ENCODE measurements around the gene ZNF678. TPM values are rescaled to one million over a fixed set of nuclear protein-coding genes. Genes with fewer than 3 reads are reported as not detected.
A peak's percentile ranks its signal among the peaks of the same experiment; 100 is the strongest.

The ZNF678 gene
- total RNA-seq (2014; rRNA removed; shearing (Covaris generic)): 8.6 and 19.3 TPM in 2 replicates

- in situ Hi-C loops (cut with HindIII; ENCODE audit: low sequenced_read_pairs): no loop called here
Observed at GRCh38 chr1:227563324-227564201, at the start of gene ZNF678. ZNF678 (plus strand) TSS chr1:227563556; CDS start chr1:227650992, 87,436 bp downstream.

GRCh38 chr1:227518876-227519275, 44.5 kb upstream of the ZNF678 start:
- in situ Hi-C loops (cut with HindIII; ENCODE audit: low sequenced_read_pairs): no loop called here
- no peak for DNase-seq (ENCODE audit: low spot score)

More at GRCh38 chr1:227563324-227564201, at the start of gene ZNF678:
- peak; percentile 96 for DNase-seq (ENCODE audit: low spot score)

DNA sequence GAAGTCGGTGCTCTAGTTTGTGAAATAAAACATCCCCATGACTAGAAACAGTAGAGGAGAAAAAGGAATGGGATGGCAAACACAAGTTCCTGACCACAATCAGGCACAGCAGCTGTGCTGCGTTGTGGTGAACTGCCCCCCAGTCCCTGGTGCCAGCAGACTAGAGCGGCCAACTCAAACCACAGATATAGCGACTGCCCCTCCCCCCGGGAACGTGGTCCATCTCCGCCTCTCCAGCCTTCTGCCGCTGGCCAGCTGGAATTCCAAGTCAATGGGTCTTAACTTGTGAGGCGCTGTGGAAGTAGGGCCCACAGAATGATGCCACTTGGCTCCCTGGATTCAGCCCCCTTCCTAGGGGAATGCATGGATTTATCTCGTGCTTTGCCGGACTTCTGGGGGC, 41.6 kb upstream of the ZNF678 start:
- in situ Hi-C loops (cut with HindIII; ENCODE audit: low sequenced_read_pairs): no loop called here
- no peak for DNase-seq (ENCODE audit: low spot score)

GRCh38 chr1:227526524-227526923, 36.8 kb upstream of the ZNF678 start:
- in situ Hi-C loops (cut with HindIII; ENCODE audit: low sequenced_read_pairs): no loop called here
- DNase-seq (ENCODE audit: low spot score): no peak

DNA sequence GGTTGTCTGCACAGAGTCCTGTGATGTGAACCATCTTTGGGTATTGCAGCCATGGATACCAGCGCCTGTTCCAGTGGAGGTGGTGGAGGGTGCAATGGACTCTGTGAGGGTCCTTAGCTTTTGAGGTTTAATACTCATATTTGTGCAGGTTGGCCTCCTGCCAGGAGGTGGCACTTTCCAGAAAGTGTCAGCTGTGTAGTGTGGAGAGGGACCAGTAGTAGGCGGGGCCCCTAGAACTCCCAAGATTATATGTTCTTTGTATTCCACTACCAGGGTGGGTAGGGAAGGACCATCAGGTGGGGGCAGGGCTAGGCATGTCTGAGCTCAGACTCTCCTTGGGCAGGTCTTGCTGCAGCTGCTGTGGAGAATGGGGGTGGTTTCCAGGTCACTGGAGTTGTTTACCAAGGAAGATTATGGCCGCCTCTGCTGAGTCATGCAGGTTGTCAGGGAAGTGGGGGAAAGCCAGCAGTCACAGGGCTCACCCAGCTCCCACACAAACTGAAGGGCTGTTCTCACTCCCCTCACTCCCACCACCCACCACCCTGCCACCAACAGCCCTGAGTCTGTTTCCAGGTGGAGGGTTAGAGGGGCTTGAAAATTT, 31.2 kb upstream of the ZNF678 start:
- no peak for DNase-seq (ENCODE audit: low spot score)

DNA sequence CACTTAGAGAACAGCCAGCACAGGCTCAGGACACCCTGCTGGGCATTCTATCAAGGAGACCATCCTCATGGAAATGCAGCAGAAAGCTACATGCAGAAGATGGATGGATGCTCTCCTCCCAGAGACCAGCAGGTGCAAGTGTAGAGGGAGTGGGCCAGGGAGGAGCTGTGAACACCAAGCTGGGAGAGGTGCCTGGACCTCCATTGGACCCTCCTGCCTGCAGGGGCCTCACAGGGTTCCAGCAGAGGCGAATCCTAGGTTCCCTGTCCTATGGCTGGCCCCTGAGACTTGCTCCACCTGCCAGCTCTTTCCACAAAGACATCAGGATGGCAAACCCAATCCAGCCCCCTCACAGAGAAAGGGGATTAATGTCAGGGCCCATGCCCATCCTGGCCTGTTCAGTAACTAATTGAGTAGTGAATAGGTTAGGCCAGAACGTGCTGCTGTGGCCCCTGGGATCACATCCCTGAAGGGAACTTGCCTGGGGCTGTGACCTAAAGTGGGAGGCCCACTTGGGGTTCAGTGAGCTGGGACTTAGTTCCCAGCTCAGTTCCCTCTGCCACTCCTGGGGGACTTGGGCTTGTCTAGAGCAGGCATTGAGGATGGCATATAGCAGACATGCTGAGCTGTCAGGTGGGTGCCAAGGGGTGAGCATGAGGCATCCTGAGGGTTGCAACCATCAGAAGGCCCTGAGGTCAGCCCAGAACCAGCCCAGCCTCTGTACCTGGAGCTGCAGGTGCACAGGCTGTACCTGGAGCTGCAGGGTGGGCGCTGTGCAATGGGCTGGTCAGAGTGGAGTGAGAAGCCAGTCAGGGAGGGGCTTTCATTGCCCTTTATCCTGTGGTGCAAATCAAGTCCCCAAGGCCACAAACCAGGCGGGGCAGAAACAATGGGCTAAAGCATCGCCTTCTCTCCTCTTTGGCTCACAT, 22.9 kb upstream of the ZNF678 start:
- DNase-seq (ENCODE audit: low spot score): peak; percentile 8
- in situ Hi-C loops (cut with HindIII; ENCODE audit: low sequenced_read_pairs): no loop called here

More for the DNA sequence above, 31.2 kb upstream of the ZNF678 start:
- in situ Hi-C loops (cut with HindIII; ENCODE audit: low sequenced_read_pairs): no loop called here

GRCh38 chr1:227541129-227541528, 22.2 kb upstream of the ZNF678 start:
- in situ Hi-C loops (cut with HindIII; ENCODE audit: low sequenced_read_pairs): no loop called here
- DNase-seq (ENCODE audit: low spot score): no peak

- in situ Hi-C loops (cut with HindIII; ENCODE audit: low sequenced_read_pairs): no loop called here
Observed at GRCh38 chr1:227541796-227542152, 21.6 kb upstream of the ZNF678 start.

GRCh38 chr1:227542153-227543120, 20.9 kb upstream of the ZNF678 start:
- peak; percentile 69 for DNase-seq (ENCODE audit: low spot score)
- in situ Hi-C loops (cut with HindIII; ENCODE audit: low sequenced_read_pairs): no loop called here

More at GRCh38 chr1:227541796-227542152, 21.6 kb upstream of the ZNF678 start:
- DNase-seq (ENCODE audit: low spot score): no peak

- no peak for DNase-seq (ENCODE audit: low spot score)
- in situ Hi-C loops (cut with HindIII; ENCODE audit: low sequenced_read_pairs): no loop called here
Observed at GRCh38 chr1:227543283-227544066, 19.9 kb upstream of the ZNF678 start.

- DNase-seq (ENCODE audit: low spot score): no peak
- in situ Hi-C loops (cut with HindIII; ENCODE audit: low sequenced_read_pairs): no loop called here
Observed at GRCh38 chr1:227544067-227545050, 19.0 kb upstream of the ZNF678 start.

DNA sequence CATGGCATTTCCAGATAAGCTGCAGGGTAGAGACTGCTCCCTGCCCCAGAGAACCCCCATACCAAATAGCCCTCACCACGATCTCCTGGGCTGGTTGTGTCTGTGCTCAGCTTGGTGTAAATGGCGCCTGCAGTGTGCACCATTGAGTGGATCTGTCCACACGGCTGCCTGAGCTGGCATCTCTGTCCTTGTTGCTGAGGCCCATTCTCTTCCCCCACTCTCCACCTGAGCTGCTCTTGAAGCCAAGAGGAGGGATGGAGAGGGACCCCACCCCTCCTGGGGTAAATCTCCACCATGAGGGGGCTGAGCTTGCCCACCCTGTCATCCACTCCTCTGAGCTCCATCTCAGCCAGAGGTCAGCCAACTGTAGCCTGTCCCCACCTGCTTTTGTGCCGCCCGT, 18.0 kb upstream of the ZNF678 start:
- DNase-seq (ENCODE audit: low spot score): no peak
- in situ Hi-C loops (cut with HindIII; ENCODE audit: low sequenced_read_pairs): no loop called here

GRCh38 chr1:227546059-227546458, 17.3 kb upstream of the ZNF678 start:
- no peak for DNase-seq (ENCODE audit: low spot score)
- in situ Hi-C loops (cut with HindIII; ENCODE audit: low sequenced_read_pairs): no loop called here

GRCh38 chr1:227546598-227547309, 16.6 kb upstream of the ZNF678 start:
- DNase-seq (ENCODE audit: low spot score): no peak
- in situ Hi-C loops (cut with HindIII; ENCODE audit: low sequenced_read_pairs): no loop called here

- in situ Hi-C loops (cut with HindIII; ENCODE audit: low sequenced_read_pairs): no loop called here
- no peak for DNase-seq (ENCODE audit: low spot score)
Observed at GRCh38 chr1:227547310-227548118, 15.8 kb upstream of the ZNF678 start.

All from G401 (cell line).